ENCODE measurements around the gene CEPT1. TPM values are rescaled to one million over a fixed set of nuclear protein-coding genes. Genes with fewer than 3 reads are reported as not detected.

The CEPT1 gene
- total and polyA plus RNA-seq, 9 of the 15 experiments (the other 6 are each of a cell fraction or from before 2014, with no cell fraction given): 24.4 to 72.6 (median 42.4) TPM

GRCh38 chr1:111184663-111185062 is 44.6 kb downstream of the CEPT1 start:
- in situ Hi-C loops (cut with MboI): no loop called here
- no peak overlapping the region for H2AFZ ChIP-seq (ENCODE audit: low read depth, low read length)
- H3K9me3 ChIP-seq (replicated peaks; ENCODE audit: control insufficient read depth, insufficient read depth, low read depth, low read length): no peaks in the 10 kb centered on the region
- no peaks in the 10 kb centered on the region for H3K9me1 ChIP-seq (ENCODE audit: control insufficient read depth, insufficient read depth, low read length)
- no peaks in the 10 kb centered on the region for H3K79me2 ChIP-seq (ENCODE audit: control insufficient read depth, insufficient read depth, low read length)
- H3K36me3 ChIP-seq (ENCODE audit: control insufficient read depth, insufficient read depth, low read length): peaks cover 60% of the 10 kb centered on the region
- DNase-seq (ENCODE audit: extremely low read depth in 1 of 4, low spot score in 3 of 4): no peak
- no peak for FAIRE-seq
- CTCF ChIA-PET (ENCODE audit: low intra/inter-chr PET ratio): no interaction called here
- no peak for TF ChIP-seq ZNF592 (IDR thresholded peaks at IDR 0.05)
- TF ChIP-seq EP300 (IDR thresholded peaks at IDR 0.05; ENCODE audit: low read length): no peak
- TF ChIP-seq ARNT (IDR thresholded peaks at IDR 0.05): no peak
- no peak for TF ChIP-seq KDM5B (IDR thresholded peaks at IDR 0.05; ENCODE audit: insufficient replicate concordance, low read depth, low read length)
- TF ChIP-seq ARID4B (CRISPR knock-in tag; IDR thresholded peaks at IDR 0.05): no peak
- no peaks in the 10 kb centered on the region for H3K27me3 ChIP-seq (ENCODE audit: control insufficient read depth in 2 of 2, insufficient read depth in 2 of 2, low read length in 2 of 2)
- H3K4me1 ChIP-seq (replicated peaks in 1 of 2; ENCODE audit: control insufficient read depth in 2 of 2, insufficient read depth in 2 of 2, low read length in 2 of 2): no peaks in the 10 kb centered on the region
- intact Hi-C loops (cut with micrococcal nuclease): no loop called here
- no peak overlapping the region for H3K9ac ChIP-seq (ENCODE audit: insufficient read depth in 1 of 2, low read depth in 2 of 2, low read length in 2 of 2)
- H3K4me3 ChIP-seq: no peak overlapping the region
- no peak overlapping the region for H3K4me2 ChIP-seq (ENCODE audit: insufficient read depth, low read length)
- no TSS peak for BruUV-seq (replicated peaks)
- H4K20me1 ChIP-seq (replicated peaks; ENCODE audit: control insufficient read depth, insufficient read depth, low read length): no peaks in the 10 kb centered on the region
- ATAC-seq: no peak
- POLR2A ChIA-PET: interaction anchor here (0.7 kb wide), 1 partner anchor 8 kb away, joined by 3 read pairs; no protein-coding TSS in a partner anchor
- no peak overlapping the region for H3K27ac ChIP-seq (ENCODE audit: extremely low read depth, low read depth, low read length)

All from K562 (cell line).